ENCODE results near the gene HNRNPU. TPM values are rescaled to one million over a fixed set of nuclear protein-coding genes. Genes with fewer than 3 reads are reported as not detected.

Gene HNRNPU
- total RNA-seq, 1 donor from 2014 or later: 299 TPM

DNA sequence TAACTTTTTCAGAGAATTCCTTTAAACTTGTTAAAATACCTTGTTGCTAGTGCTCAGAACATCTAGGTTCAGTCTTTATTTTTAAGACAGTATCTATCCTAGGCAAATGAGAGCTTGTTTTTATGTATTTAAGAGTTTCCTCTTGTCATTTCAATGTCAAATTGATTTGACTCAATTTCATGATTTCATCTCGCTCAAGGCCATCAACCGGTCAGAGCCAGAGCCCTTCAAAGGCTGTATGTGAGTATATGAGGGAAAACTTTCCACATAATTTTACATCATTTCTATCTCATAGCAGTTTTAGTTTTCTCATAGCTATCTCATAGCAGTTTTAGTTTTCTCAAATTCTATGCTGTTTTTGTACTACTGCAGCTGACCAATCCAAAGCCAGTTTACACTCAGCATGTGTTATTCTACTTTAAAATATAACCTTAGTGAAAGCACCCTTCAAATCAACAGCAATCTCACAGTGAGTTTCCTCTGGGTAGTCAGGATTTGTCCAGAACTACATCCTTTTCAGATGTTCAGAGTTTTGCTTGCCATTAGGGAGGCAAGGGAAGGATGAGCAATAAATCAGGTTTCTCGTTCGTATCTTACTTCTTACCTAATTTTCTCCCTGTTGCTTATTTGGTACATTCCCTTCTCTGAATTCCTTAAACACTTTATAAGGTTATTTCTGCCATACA lies 12.7 kb downstream of the HNRNPU start:
- Mint-ChIP-seq H3K4me3 (ENCODE audit: unreplicated experiment) (no peak overlapping the region), H3K4me1 (ENCODE audit: unreplicated experiment) (peaks cover 3% of the 10 kb centered on the region)

DNA sequence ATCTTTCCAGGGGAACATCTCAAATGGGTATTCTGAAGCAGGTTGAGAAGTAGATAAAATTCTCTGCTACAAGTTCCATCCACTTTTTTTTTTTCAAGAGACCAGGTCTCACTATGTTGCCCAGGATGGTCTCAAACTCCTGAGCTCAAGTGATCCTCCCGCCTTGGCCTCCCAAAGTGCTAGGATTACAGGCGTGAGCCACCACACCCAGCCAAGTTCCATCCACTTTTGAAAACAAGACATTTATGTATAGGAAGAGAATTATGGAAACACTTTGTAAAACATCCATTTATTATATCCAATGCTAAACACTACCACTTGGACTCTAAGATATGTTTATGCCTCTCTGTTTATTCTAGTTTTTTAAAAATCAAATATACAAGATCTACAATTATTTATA lies 13.4 kb downstream of the HNRNPU start:
- H3K4me3 Mint-ChIP-seq (ENCODE audit: unreplicated experiment): no peak overlapping the region
- no peak for DNase-seq (ENCODE audit: extremely low spot score, unreplicated experiment)
- H3K27me3 Mint-ChIP-seq (ENCODE audit: unreplicated experiment): no peaks in the 10 kb centered on the region
- TF ChIP-seq, protein P1, sequence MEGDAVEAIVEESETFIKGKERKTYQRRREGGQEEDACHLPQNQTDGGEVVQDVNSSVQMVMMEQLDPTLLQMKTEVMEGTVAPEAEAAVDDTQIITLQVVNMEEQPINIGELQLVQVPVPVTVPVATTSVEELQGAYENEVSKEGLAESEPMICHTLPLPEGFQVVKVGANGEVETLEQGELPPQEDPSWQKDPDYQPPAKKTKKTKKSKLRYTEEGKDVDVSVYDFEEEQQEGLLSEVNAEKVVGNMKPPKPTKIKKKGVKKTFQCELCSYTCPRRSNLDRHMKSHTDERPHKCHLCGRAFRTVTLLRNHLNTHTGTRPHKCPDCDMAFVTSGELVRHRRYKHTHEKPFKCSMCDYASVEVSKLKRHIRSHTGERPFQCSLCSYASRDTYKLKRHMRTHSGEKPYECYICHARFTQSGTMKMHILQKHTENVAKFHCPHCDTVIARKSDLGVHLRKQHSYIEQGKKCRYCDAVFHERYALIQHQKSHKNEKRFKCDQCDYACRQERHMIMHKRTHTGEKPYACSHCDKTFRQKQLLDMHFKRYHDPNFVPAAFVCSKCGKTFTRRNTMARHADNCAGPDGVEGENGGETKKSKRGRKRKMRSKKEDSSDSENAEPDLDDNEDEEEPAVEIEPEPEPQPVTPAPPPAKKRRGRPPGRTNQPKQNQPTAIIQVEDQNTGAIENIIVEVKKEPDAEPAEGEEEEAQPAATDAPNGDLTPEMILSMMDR (IDR thresholded peaks at IDR 0.05): no peak
- H3K9me3 Mint-ChIP-seq (ENCODE audit: unreplicated experiment): no peaks in the 10 kb centered on the region
- peaks cover 65% of the 10 kb centered on the region for H3K36me3 Mint-ChIP-seq (ENCODE audit: unreplicated experiment)
- peak overlapping the region; percentile 44 for H3K27ac Mint-ChIP-seq (ENCODE audit: unreplicated experiment)
- H3K4me1 Mint-ChIP-seq (ENCODE audit: unreplicated experiment): peaks cover 3% of the 10 kb centered on the region

More for the DNA sequence above, 12.7 kb downstream of the HNRNPU start:
- H3K27me3 Mint-ChIP-seq (ENCODE audit: unreplicated experiment): no peaks in the 10 kb centered on the region
- H3K9me3 Mint-ChIP-seq (ENCODE audit: unreplicated experiment): no peaks in the 10 kb centered on the region
- TF ChIP-seq, protein P1 (IDR thresholded peaks at IDR 0.05): no peak
- H3K27ac Mint-ChIP-seq (ENCODE audit: unreplicated experiment): no peak overlapping the region
- DNase-seq (ENCODE audit: extremely low spot score, unreplicated experiment): no peak
- H3K36me3 Mint-ChIP-seq (ENCODE audit: unreplicated experiment): peaks cover 71% of the 10 kb centered on the region

DNA sequence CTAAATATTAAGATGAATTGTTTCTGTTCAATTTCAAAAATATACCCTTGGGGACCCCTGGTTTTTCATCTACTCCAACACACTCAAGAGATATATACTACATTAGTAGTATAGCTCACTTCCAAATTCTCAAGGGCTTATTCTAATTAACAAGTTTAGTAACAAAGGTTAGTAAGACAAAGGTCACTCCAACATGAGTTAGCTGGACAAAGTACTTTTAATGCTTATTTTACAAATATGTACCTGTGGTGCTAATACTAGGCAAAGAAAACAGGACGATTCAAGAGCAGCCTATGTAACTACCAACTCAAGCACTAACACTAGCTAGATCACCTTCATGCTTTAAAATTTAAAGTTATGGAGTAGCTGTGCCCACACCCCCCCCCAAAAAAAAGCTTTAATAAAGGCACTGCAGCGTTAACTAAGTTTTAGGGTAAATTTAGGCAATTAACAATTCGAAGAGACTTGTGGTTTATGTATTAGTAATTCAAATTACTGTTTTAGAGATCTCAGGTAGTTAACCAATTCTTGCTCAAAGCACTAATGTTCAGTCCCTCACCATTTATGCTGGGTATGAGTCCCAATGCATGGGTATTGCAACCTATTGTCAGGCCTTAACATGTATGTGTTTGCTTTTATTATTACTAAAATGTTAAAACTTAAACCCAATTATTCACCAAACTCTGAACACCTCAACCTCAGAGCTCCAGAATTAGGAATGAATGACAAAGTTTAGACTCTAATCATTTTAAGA lies 14.1 kb downstream of the HNRNPU start:
- TF ChIP-seq, protein P1 (IDR thresholded peaks at IDR 0.05): no peak
- no peak for DNase-seq (ENCODE audit: extremely low spot score, unreplicated experiment)
- Mint-ChIP-seq H3K4me3 (ENCODE audit: unreplicated experiment) (no peak overlapping the region), H3K27me3 (ENCODE audit: unreplicated experiment) (no peaks in the 10 kb centered on the region), H3K4me1 (ENCODE audit: unreplicated experiment) (peaks cover 3% of the 10 kb centered on the region), H3K9me3 (ENCODE audit: unreplicated experiment) (no peaks in the 10 kb centered on the region), H3K27ac (ENCODE audit: unreplicated experiment) (peak overlapping the region; percentile 18), H3K36me3 (ENCODE audit: unreplicated experiment) (peaks cover 62% of the 10 kb centered on the region)

DNA sequence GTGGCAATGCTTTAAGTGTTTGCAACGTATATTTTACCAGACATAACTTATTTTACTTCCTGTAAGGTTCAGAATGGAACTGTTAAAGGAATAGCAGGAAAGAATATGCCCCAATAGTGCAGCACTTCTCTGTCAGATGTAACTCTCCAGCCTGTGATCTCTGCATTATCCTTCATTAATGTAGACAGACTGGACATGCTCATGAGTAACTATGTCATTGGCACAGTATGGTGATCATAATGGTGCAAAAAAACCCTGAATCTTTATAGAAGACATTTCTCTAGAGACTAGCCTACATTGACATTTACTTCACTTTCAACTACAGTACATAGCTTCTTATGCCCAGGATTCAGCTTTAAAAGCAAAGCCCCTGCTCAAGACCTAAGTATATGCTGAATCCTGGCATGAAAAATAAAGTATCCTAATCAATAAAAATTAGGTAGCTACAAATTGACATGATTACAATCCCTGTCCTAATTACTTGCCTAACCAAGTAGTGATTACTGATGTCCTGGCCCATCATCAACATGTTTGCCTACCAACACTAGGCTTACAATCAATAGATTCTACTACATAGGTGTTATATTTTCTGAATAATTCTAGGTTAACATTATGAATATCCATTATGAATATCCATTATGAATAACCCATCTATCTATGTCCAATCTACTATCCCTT lies 15.0 kb downstream of the HNRNPU start:
- no peak for DNase-seq (ENCODE audit: extremely low spot score, unreplicated experiment)
- no peak overlapping the region for H3K4me3 Mint-ChIP-seq (ENCODE audit: unreplicated experiment)
- peak overlapping the region; percentile 18 for H3K27ac Mint-ChIP-seq (ENCODE audit: unreplicated experiment)
- peaks cover 59% of the 10 kb centered on the region for H3K36me3 Mint-ChIP-seq (ENCODE audit: unreplicated experiment)
- no peaks in the 10 kb centered on the region for H3K27me3 Mint-ChIP-seq (ENCODE audit: unreplicated experiment)
- H3K4me1 Mint-ChIP-seq (ENCODE audit: unreplicated experiment): peaks cover 3% of the 10 kb centered on the region
- H3K9me3 Mint-ChIP-seq (ENCODE audit: unreplicated experiment): no peaks in the 10 kb centered on the region
- TF ChIP-seq, protein P1 (IDR thresholded peaks at IDR 0.05): no peak

DNA sequence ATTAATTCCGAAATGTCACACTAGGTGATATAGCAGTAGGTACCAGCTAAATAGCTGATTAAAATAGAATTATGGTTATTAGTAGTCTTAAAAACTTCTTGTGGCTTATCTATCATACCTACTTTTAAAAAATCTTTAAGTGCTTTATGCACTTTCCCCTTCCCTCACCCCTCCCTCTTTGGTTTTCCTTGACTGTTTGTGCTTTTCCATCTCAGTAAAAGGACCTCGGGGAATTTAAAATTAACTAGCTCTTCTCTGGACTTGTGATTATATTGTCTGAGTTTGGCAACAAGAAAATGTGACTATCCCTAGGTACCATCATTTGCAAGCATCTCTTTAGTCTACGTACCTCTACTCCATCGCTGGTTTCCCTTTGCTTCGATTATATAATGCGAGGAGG lies 17.7 kb downstream of the HNRNPU start:
- Mint-ChIP-seq H3K4me1 (ENCODE audit: unreplicated experiment) (peaks cover 5% of the 10 kb centered on the region), H3K9me3 (ENCODE audit: unreplicated experiment) (no peaks in the 10 kb centered on the region), H3K4me3 (ENCODE audit: unreplicated experiment) (no peak overlapping the region), H3K36me3 (ENCODE audit: unreplicated experiment) (peaks cover 54% of the 10 kb centered on the region), H3K27me3 (ENCODE audit: unreplicated experiment) (no peaks in the 10 kb centered on the region), H3K27ac (ENCODE audit: unreplicated experiment) (no peak overlapping the region)
- DNase-seq (ENCODE audit: extremely low spot score, unreplicated experiment): no peak
- TF ChIP-seq, protein P1 (IDR thresholded peaks at IDR 0.05): no peak

All from osteocyte (in vitro differentiated cells).